NT2/D1 (cell line): ENCODE data around the gene PSMC5.
"Not testable (repeated sequence)": the region's sequence is repeated elsewhere in the genome, so short reads cannot be mapped to it uniquely, and the experiment has no call there.

Experiments used
- YY1 ChIP-seq: IDR thresholded peaks from 2 replicates; pipeline ENCODE4 v1.6.1; 2011; ENCODE audit not compliant: insufficient read length, insufficient read depth
- ZNF274 ChIP-seq: IDR thresholded peaks from 2 replicates; pipeline ENCODE4 v1.6.1; 2011; ENCODE audit warnings: mild to moderate bottlenecking, low read depth, low read length

GRCh38 chr17:63843387-63843888 lies 16.2 kb downstream of the PSMC5 start:
- TF ChIP-seq YY1, ZNF274: not testable (repeated sequence)
